Measurements from ENCODE around the gene ARFGEF3. TPM values are rescaled to one million over a fixed set of nuclear protein-coding genes. Genes with fewer than 3 reads are reported as not detected.

ARFGEF3 gene
- total and polyA plus RNA-seq, 2 experiments from 2014 or later = 5.8 to 24.6 TPM

GRCh38 chr6:138275976-138276375, 114.2 kb downstream of the ARFGEF3 start:
- no peaks in the 10 kb centered on the region for H3F3A ChIP-seq (replicated peaks; ENCODE audit: low read depth)
- ATAC-seq = peak; percentile 83
- H3K4me3 Mint-ChIP-seq = no peak overlapping the region

More at GRCh38 chr6:138275976-138276375, 114.2 kb downstream of the ARFGEF3 start:
- TF ChIP-seq CTCF (conservative IDR thresholded peaks at IDR 0.05; ENCODE audit: low read depth in 2 of 2) (0 out of 4 replicates have a peak, but pooled peaks of 1 of the 2 experiments have one; percentile 10), REST (IDR thresholded peaks at IDR 0.05; ENCODE audit: unreplicated experiment) (no peak)
- Histone ChIP-seq H3K4me2 (no peak overlapping the region), H3K36me3 (ENCODE audit: insufficient read depth) (no peaks in the 10 kb centered on the region), H3K79me2 (replicated peaks; ENCODE audit: insufficient read depth) (no peaks in the 10 kb centered on the region), H3K27me3 (ENCODE audit: insufficient read depth) (no peaks in the 10 kb centered on the region), H2AFZ (no peak overlapping the region), H3K4me1 (ENCODE audit: insufficient read depth) (no peaks in the 10 kb centered on the region), H3K27ac (ENCODE audit: low read depth) (no peak overlapping the region; the same call in 1 of the 2 replicates), H3K4me3 (no peak overlapping the region), H3K9me2 (ENCODE audit: insufficient read depth) (no peaks in the 10 kb centered on the region), H4K20me1 (replicated peaks; ENCODE audit: insufficient read depth) (no peaks in the 10 kb centered on the region)
- no peak overlapping the region for H3K27ac Mint-ChIP-seq
- DNase-seq (ENCODE audit: low spot score) = peak; percentile 49
- H3K9me3 Mint-ChIP-seq = no peaks in the 10 kb centered on the region
- peaks cover 3% of the 10 kb centered on the region for H3K27me3 Mint-ChIP-seq (ENCODE audit: insufficient read depth, low read depth, poor library complexity)
- H3K36me3 Mint-ChIP-seq (ENCODE audit: low read depth) = no peaks in the 10 kb centered on the region; the same call in 2 of the 3 replicates
- no peaks in the 10 kb centered on the region for H3K4me1 Mint-ChIP-seq
